Vagina (tissue), 2 donors: ENCODE measurements around the gene RPS6KL1.

ENCODE experiments used
- POLR2A ChIP-seq, 2 donors: fragments of 450-650 bp; IDR thresholded peaks; one replicate each; pipeline ENCODE4 v1.6.1; 2017; ENCODE audit warnings: antibody characterized with exemption in 2 of 2, mild to moderate bottlenecking in 2 of 2, moderate library complexity in 2 of 2
- POLR2AphosphoS5 ChIP-seq, 2 donors: sonication (generic); formaldehyde crosslinking; IDR thresholded peaks; one replicate each; pipeline ENCODE4 v1.9.0; 2017; ENCODE audit warnings: antibody characterized with exemption in 2 of 2, mild to moderate bottlenecking in 2 of 2, low read depth in 1 of 2; ENCODE audit not compliant: insufficient read depth in 1 of 2
- TF ChIP-seq, protein P1 (sequence below), 3 experiments: fragments of 450-650 bp in 2 of 3; fragments of 200-600 bp in 1 of 3; sonication (generic) in 1 of 3; IDR thresholded peaks; one replicate each; pipeline ENCODE4 v1.5.1; 2017 to 2019; ENCODE audit warnings: antibody characterized with exemption in 3 of 3, mild to moderate bottlenecking in 2 of 3, moderate library complexity in 2 of 3

DNA sequence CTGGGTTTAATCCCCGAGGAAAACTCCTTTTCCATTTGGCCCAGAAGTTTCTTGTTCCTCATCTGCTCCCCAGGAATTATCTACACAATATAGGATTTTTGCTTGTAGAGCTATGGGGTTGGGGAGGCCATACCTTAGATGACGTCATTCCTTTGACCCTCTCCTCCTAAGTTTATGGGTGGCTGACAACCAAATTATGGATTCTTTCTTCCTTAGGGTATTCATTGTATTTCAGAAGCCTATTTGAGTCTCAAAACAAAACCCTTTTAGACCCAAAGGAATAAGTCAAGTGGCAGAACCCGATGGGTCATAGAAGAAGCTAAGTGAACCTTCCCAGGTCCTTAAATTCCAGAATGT, 61.3 kb downstream of the RPS6KL1 start:
- TF ChIP-seq, protein P1, sequence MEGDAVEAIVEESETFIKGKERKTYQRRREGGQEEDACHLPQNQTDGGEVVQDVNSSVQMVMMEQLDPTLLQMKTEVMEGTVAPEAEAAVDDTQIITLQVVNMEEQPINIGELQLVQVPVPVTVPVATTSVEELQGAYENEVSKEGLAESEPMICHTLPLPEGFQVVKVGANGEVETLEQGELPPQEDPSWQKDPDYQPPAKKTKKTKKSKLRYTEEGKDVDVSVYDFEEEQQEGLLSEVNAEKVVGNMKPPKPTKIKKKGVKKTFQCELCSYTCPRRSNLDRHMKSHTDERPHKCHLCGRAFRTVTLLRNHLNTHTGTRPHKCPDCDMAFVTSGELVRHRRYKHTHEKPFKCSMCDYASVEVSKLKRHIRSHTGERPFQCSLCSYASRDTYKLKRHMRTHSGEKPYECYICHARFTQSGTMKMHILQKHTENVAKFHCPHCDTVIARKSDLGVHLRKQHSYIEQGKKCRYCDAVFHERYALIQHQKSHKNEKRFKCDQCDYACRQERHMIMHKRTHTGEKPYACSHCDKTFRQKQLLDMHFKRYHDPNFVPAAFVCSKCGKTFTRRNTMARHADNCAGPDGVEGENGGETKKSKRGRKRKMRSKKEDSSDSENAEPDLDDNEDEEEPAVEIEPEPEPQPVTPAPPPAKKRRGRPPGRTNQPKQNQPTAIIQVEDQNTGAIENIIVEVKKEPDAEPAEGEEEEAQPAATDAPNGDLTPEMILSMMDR (IDR thresholded peaks at IDR 0.05) = no peak
- TF ChIP-seq POLR2A (IDR thresholded peaks at IDR 0.05) (no peak), POLR2AphosphoS5 (IDR thresholded peaks at IDR 0.05; ENCODE audit: insufficient read depth in 1 of 2, low read depth in 1 of 2) (no peak)
